HG03521 (cell line): ENCODE data around the gene HSFX4.
A peak's percentile ranks its signal among the peaks of the same experiment; 100 is the strongest.
"Not testable (repeated sequence)": the region's sequence is repeated elsewhere in the genome, so short reads cannot be mapped to it uniquely, and the experiment has no call there.

Experiments used
- ATAC-seq: cut with Tn5 transposase; IDR thresholded peaks from one replicate; pipeline ENCODE4 v1.9.1; 2021; ENCODE audit warnings: mild to moderate bottlenecking, moderate library complexity; ENCODE audit not compliant: unreplicated experiment

Gene HSFX4

DNA sequence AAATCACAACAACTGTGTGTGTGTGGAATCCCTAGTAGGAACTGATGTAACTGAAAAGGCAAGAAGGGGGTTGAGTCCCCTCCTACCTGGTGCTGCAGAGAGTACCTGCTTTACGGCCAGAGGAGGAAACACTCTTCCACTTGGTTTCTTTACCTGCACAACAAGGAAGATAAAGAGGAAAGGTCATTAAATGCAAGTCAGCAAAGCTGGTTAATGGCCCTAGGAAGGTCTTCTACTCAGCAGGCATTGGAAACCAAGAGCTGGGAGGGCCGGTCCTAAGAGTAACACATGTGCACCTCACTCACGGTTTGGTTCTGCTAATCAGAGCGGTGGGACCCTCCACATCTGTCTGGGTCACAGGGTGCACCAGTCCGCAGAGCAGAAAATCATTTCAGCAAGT is 8.0 kb downstream of the HSFX4 start:
- ATAC-seq = not testable (repeated sequence)

DNA sequence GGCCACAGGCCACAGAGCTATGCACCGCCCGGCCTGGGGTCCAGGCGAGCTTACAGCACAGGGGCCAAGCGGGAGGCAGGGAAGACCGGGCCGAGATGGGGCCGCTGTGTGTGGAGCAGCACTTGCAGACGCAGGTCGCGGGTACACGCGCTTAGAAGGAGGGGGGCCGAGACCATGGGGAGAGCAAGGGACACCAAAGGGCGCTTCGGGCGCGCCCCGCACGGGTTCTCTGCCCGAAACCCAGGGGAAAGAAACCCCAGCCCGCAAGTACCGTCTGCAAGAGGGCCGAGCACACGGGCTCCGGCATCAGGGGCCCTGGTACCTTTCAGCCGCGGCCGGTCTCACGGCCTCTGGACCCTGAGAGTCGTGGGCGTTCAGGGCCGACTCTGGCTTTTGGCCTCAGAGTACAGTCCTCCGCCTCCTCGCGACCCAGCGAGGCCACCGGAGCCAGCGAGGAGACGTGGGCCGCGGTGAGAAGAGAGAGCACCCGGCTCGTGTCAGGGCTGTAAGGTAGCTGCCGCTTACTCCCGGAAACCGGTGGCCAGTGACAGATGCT is 8.6 kb downstream of the HSFX4 start:
- no peak for ATAC-seq

DNA sequence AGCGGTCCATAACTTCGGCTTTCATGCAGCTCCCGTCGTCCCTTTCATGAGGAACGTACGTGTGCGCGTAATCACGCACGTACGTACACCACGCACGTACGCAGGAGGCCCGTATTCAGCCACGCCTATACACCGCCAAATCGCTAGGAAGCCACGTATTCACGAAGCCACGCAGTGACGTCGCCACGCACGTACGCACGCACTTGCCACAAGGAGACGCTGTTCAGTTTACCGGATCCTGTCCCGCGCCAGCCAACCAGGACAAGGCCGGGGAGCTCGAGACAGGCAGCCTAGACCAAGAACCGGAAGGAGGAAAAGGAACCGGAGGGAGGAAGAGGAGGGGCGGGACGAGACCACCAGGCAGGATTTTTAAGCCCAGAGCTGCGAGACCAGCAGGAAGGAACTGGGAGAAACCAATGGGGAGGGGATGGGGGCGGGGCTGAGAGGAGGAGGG is 9.1 kb downstream of the HSFX4 start, which contains the start of gene EOLA2:
EOLA2 (minus strand) TSS at position 65 of the 454 bp plus-strand sequence. CDS start 4,617 bp downstream, outside the sequence.
- peak; percentile 66 for ATAC-seq

DNA sequence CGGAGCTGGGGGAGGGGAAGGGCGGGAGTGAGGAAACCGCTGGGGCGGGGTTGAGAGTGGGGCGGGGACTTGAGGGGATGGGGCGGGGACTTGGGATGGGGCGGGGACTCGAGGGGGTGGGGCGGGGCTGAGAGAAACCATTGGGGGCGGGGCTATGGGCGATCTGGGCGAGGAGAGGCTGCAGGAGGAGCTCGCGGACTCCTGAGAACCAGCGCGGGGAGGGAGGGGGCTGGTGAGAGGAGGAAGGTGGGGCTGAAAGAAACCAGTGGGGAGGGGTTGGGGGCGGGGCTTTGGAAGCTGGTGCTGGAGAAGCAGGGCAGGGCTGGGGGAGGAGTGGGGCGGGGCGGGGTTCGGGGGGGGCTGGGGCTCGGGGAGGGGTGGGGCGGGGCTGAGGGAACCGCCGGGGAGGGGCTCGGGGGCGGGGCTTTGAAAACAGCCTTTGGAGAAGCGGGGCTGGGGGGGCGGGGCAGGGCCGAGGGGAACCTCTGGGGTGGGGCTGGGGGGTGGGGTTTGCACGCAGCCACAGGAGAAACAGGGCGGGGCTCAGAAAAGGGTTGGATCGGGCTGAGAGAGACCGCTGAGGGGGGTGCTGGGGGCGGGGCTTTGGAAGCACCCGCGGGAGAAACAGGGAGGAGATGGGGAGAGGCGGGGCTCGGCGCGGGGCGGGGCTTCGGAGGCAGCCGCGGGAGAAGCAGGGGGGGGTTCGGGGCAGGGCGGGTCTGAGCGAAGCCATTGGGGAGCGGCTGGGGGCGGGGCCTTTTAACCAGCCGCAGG is 9.7 kb downstream of the HSFX4 start:
- peak; percentile 6 for ATAC-seq

DNA sequence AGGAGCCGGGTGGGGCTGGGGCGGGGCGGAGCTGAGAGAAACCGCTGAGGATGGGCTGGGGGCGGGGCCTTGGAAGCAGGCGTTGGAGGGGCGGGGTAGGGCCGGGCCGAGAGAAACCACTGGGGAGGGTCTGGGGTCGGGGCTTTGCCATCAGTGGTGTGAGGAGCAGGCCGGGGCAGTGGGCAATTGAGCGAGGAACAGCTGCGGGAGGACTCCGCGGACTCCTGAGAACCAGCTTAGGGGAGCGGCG is 10.2 kb downstream of the HSFX4 start:
- ATAC-seq = peak; percentile 8

DNA sequence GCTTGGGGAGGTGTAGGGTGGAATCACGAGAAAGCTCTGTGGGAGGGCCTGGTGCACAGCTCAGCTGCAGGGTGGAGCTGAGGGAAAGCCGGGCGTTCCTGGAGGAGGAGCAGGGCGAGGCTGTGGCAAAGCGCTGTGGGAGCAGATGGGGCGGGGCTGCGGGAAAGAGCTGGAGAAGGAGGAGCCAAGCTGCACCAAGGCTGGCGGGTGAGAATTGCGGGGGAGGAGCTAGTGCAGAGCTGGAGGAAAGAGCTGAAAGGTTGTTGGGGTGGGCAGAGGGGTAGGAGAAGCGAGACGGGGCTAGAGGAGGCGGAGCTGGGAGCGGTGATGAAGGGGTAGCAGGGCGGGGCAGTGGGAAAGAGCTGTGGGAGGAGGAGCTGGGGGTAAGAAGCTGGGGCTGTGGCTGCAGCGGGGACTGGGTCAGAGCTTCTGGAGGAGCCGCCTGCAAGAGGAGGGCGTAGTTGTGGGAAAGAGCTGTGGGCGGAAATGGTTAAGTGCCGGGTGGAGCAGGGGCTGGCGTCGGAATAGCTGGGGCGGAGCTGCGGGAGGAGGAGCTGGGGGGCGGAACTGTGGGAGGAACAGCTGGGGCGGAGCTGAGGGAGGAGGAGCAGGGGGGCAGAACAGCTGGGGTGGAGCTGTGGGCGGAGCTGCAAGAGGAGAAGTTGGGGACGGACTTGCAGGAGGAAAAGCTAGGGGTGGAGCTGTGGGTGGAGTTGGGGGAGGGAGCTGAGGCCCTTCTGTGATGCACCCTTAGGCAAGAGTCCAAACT is 10.7 kb downstream of the HSFX4 start:
- peak; percentile 35 for ATAC-seq

DNA sequence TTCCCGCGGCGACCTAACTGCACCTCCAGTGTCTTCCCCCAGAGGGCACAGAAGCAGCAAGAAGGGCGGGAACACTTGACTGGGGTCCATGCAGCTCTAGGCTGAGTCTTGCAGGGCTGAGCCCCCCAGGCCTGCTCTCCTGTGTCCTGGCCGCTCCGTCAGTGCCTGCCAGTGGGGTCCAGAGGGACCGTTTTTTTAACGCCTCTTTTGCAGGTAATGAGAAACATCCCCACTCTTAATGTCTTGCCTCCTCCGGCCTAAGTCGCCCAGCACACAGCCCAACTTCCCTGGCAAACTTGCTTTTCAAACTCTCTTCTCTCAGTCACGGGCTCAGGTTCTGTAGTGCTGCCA is 11.3 kb downstream of the HSFX4 start:
- ATAC-seq = not testable (repeated sequence)

DNA sequence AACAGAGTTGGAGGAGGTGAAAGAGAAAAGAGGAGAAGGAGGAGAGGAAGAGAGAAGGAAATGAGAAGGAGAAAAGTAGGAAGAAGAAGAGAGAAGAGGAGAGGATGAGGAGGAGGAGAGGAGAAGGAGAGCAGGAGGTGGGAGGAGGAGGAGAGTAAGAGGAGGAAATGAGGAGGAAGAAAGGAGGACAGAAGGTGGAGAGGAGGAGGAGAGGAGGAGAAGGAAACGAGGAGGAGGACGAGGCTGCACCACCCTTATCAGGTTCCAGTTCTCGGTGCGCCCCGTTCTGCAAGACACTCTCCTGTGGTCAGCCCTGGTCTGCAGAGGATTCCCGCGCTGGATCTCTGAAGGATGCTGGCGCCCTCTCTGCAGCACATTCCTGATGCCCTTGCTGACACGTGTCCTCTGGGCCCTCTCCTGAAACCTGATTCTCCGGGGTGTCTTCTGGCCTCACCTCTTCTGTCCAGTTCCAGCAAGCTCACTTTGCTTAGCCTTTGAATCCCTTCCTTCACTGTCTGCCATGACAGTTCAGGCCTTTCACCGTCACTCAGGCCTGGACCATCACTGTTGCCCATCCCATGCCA is 15.8 kb downstream of the HSFX4 start:
- not testable (repeated sequence) for ATAC-seq

DNA sequence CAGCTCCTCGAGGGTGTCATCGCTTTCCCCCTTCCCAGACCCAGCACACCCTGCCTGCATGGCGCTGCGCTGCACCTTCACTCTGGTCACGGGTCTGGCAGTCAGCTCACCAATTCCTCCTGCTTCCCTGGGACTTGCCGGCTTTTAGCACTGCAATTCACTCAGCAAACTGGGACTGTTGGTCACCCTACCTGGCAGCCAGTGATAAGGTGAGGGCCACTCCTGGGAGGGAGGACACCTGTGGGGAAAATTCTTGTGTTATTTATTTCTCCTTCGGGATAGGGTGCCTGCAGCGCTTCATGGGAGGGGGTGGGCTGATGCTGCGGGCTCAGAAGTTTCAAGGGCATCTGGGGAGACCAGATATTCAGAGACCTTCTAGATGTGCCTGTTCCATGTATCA is 16.4 kb downstream of the HSFX4 start:
- ATAC-seq = not testable (repeated sequence)

DNA sequence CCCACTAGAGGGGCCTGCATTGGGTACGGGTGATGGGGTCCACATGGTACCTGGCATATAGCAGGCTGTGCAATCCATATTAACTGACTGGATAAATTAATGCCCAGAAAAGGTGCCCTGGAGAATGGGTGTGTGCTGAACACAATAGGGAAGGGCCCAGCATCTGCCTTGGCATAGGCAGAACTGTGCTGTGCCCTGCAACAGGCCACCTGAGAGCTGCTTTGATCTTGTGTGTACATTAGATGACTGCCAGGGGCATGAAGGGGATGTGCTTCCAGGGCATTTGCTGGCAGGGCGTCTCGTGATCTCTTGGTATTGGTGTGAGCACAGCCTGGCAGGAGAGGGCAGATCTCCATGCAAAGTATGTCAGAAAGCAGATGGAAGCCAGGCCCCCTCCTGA is 17.6 kb downstream of the HSFX4 start:
- ATAC-seq = not testable (repeated sequence)

DNA sequence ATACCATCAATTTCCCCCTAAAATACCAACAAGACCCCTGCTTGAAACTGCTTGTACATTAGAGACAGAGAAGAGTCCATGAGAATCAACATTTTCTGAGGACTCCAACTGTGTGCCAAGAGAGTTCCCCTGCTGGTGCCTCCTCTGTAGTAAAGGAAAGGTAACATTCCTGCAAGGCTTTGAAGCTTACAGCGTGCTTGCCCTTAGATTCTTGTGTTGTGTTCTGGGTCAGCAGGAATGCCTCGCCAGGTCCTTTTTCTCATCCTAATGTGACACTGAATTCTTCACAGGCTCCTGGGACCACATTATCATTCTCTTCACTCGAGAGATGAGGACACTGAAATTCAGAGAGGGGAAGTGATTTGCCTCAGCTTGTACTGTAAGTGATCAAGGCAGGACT is 18.6 kb downstream of the HSFX4 start:
- no peak for ATAC-seq

DNA sequence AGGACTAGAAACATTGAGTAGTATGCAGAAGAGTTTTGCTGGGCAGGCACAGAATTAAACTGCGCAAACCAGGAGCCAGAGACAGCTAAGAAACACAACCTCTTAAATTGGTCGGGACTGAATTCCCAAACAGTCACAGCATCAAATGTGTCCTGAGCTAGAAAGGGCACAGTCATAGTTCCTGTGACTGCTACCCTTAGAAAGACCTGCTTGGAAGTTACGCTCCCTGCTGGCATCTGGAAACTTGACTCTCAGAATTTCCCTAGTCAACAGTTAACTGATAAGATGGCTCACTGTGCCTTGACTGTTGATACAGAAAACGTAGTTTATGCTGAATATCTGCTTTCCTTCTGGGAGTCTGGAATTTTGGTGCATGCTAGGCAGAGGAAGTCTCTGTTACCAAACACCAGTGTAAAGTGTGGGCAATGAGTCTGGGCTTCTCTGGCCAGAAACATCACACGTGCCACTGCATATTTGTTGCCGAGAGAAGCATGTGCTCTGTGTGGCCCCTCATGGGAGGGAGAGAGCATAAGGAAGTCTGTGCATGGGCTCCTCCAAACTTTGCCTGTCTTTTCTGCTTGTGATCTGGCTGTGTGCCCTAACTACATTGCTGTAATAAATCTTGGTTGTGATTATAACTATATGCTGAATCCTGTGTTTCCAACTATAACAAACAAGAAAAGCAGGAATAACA is 20.5 kb downstream of the HSFX4 start:
- ATAC-seq = no peak

DNA sequence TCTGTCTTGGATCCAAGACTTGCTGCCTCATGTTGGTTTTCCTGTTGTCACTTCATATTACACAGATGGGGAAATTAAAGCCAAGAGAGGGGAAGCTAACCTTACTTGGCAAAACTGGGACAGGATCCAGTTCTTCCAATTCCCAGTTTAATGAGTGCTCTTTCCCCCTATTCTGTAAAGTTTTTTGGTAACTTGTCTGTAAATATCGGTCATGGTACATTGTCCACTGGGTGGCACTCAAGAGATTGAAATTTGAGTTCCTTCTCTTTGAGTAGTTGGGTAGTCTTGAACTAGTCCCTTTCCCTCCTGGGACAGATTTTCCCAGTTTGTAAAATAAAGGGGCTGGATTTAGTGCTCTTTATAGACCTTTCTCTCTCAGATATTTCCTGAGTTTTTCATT is 21.3 kb downstream of the HSFX4 start:
- ATAC-seq = no peak

DNA sequence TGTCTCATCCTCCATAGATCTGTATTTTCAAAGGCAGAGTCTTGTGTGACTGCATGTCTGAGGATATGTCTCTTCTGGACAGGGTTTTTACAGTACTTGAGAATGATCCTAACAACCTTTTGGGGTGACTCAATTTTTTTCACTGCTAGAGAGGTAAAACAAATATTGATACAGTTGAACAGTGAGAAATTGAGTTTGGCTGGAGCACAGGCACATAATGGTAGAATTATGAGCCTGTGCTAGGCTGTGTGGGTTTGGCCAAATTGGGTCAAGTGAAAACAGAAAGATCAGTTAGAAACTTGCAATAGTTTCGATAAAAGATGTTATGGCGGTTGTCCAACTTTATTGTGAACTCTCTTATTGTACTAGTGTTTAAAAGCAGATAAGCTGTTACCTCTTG is 32.2 kb downstream of the HSFX4 start:
- no peak for ATAC-seq

DNA sequence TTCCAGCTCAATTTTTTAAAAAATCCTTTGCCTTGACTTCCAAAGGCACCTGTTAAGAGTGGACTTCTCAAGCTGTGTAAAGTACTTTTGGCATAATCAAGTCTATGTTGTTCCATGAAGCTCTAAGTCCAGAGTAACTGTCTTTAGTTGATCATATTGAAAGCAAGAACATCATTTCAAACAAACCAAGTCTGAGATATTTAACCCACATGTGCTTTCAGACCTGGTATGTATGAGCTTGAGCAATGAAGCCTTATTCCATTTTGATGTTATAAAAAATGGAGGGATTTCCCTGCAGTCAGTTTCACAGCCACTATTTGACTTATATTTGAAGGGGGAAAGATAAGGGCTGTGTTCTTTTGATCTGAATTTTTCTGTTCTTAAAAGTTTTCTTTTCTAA is 32.6 kb downstream of the HSFX4 start:
- no peak for ATAC-seq

DNA sequence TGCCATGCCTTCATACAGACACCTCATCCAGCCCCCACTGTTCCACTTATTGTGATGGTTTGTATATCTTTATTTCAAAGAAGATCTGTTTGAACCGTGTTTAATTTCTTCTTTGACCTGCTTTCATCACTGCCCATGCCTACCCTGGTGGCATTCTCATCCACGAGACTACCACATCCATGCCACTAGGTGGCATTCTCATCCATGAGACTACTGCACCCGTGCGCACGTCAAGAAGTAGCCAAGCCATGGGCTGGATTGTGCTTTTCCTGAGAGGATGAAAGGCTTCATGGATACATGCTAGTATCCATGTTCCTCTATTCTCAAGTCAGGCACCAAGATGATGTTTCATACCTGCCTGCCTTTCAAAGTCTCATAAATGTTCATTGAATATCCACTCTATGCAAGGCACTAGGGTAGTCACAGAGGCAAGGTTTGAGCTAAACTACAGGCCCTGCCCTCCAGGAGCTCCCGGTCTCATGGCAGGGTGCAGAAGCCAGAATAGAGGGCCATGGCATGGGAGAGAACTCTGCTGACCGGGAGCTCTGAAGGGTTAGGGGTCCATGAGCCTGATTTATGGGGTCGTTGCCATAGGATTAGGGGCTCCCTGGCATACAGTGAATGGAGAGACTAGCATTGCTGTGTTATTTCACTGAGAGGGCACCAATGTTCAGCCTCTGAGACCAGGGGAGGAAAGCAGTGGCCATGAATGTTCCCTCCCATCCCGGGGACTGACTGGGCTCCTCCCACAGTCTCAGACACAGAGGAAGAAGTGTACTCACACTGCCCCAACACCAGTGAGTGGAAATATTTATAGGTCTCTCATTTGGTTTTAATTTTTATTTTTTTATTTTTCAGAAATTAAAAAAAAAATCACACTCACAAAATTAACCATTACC is 33.7 kb downstream of the HSFX4 start:
- no peak for ATAC-seq

DNA sequence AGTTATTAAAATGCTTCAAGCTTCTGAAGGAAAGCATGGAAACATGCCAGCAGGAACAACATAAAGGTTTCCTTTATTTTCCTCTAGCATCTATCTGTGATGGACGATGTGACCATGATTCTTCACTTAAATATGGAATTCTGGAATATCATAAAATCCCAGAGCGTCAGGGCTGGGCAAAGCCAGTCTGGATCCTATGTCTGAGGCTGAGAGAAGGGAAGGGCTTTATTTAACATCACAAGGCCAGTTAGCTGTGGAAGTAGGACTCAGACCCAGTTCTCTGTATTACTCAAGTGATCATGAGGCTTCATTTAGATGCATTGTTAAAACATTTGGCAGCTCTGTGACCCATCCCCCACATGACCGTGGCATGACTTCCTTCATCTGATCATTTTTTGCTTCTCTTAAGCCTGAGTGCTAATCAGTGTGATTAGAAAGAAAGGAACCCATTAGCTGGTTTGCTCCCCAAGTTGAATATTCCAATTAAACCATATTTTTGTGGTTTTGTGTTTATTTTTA is 49.8 kb downstream of the HSFX4 start:
- ATAC-seq = no peak
